A549 treated with dexamethasone at 1 μM for 4 hours (cell line): ENCODE measurements around the gene KDR. TPM values are rescaled to one million over a fixed set of nuclear protein-coding genes. Genes with fewer than 3 reads are reported as not detected.

ENCODE experiments used
- total RNA-seq: library from RNA; stranded (reverse); fragments of 200-300 nt; extraction: Qiagen RNA extraction; gene quantifications from 5 replicates; pipeline ENCODE4 v1.2.3, GENCODE V29; 2022

The KDR gene
- total RNA-seq: 0.14 to 0.20 TPM (median 0.15 TPM) in 5 replicates

GRCh38 chr4:55125087-55125721, at the start of gene KDR:
TSS of gene KDR (minus strand) at chr4:55125595. CDS start at chr4:55125293, 302 bp downstream.

Other genes starting within 250 kb of the KDR start
- gene SRD5A3, start 220.6 kb upstream of the KDR start, total RNA-seq: 8.6 to 11.4 TPM (median 9.9 TPM) in 5 replicates